Placental pericyte (primary cell): ENCODE measurements around the gene APBB1. TPM values are rescaled to one million over a fixed set of nuclear protein-coding genes. Genes with fewer than 3 reads are reported as not detected.

Source experiments
- total RNA-seq: library from RNA; depleted of rRNA; stranded (reverse); fragments of >200 nt; gene quantifications from 2 replicates; pipeline ENCODE4 v1.2.3, GENCODE V29; 2012

The APBB1 gene
- 38.5 and 45.1 TPM in 2 replicates for total RNA-seq

GRCh38 chr11:6419009-6419631 lies at the start of gene APBB1:
Gene APBB1, minus strand, starts transcription at chr11:6419094. Its CDS starts 7,747 bp downstream, at chr11:6411347.

GRCh38 chr11:6440906-6441358 lies 22.0 kb upstream of the APBB1 start, which contains the start of gene HPX:
Gene HPX, minus strand, starts transcription at chr11:6440987. Its CDS starts 24 bp downstream, at chr11:6440963.

DNA sequence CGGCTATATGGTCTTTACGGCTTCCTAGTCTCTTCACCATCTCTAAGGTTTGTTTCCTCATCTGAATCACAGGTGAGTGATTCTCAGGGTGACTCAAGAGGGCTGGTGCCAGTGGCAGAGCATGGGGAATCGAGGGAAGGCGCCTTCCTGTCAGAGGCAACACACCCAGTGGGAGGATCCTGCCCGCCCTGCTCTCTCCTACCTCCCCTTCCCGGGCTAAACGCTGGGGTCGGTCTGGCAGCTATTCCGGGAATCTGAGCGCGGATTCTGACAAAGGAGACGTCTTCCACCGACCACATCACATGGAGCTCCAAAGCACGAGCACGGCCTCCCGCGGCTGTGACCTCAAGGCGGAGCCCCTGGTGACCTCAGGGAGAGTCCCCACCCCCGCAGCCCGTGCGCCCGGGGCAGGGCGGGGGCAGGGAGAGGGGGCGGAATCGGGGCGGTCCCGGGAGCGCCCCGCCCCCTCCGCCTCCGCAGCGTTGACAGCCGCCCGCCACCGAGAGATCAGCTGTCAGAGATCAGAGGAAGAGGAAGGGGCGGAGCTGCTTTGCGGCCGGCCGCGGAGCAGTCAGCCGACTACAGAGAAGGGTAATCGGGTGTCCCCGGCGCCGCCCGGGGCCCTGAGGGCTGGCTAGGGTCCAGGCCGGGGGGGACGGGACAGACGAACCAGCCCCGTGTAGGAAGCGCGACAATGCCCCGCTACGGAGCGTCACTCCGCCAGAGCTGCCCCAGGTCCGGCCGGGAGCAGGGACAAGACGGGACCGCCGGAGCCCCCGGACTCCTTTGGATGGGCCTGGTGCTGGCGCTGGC lies 28.8 kb downstream of the APBB1 start, which contains the start of gene SMPD1:
Gene SMPD1 (plus strand): TSS at position 570 of the 813 bp plus-strand sequence. CDS start 125 bp downstream, at position 695.

Other genes starting within 250 kb of the APBB1 start
- gene OR52B2, start 248.8 kb downstream of the APBB1 start, total RNA-seq: not detected in 2 replicates
- gene OR52W1, start 219.9 kb downstream of the APBB1 start, total RNA-seq: not detected in 2 replicates
- gene C11orf42, start 213.5 kb downstream of the APBB1 start, total RNA-seq: not detected in 2 replicates
- gene FHIP1B, start 184.5 kb downstream of the APBB1 start, total RNA-seq: 24.9 and 36.5 TPM in 2 replicates
- gene CNGA4, start 180.0 kb downstream of the APBB1 start, total RNA-seq: 0.44 TPM in 1 of 2 replicates, not detected in the other
- not detected in 2 replicates for gene CCKBR, start 159.3 kb downstream of the APBB1 start, total RNA-seq
- 357 and 444 TPM in 2 replicates for gene CAVIN3, start 98.6 kb downstream of the APBB1 start, total RNA-seq
- gene SMPD1, start 28.6 kb downstream of the APBB1 start, total RNA-seq: 34.9 and 44.4 TPM in 2 replicates
- 0.14 and 0.66 TPM in 2 replicates for gene HPX, start 21.9 kb upstream of the APBB1 start, total RNA-seq
- 17.9 and 26.3 TPM in 2 replicates for gene TRIM3, start 54.8 kb upstream of the APBB1 start, total RNA-seq
- gene ARFIP2, start 62.2 kb upstream of the APBB1 start, total RNA-seq: 70.0 and 118 TPM in 2 replicates
- gene TIMM10B, start 62.4 kb upstream of the APBB1 start, total RNA-seq: 50.7 and 61.7 TPM in 2 replicates
- gene DNHD1, start 78.2 kb upstream of the APBB1 start, total RNA-seq: 6.2 and 14.0 TPM in 2 replicates
- gene RRP8, start 184.5 kb upstream of the APBB1 start, total RNA-seq: 9.0 and 15.0 TPM in 2 replicates
- 195 and 370 TPM in 2 replicates for gene ILK, start 184.7 kb upstream of the APBB1 start, total RNA-seq
- gene TAF10, start 193.1 kb upstream of the APBB1 start, total RNA-seq: 33.3 and 41.2 TPM in 2 replicates
- gene TPP1, start 200.3 kb upstream of the APBB1 start, total RNA-seq: 78.6 and 243 TPM in 2 replicates
- gene DCHS1, start 236.7 kb upstream of the APBB1 start, total RNA-seq: 21.0 and 44.0 TPM in 2 replicates